ENCODE results near the gene FGA.

The FGA gene

DNA sequence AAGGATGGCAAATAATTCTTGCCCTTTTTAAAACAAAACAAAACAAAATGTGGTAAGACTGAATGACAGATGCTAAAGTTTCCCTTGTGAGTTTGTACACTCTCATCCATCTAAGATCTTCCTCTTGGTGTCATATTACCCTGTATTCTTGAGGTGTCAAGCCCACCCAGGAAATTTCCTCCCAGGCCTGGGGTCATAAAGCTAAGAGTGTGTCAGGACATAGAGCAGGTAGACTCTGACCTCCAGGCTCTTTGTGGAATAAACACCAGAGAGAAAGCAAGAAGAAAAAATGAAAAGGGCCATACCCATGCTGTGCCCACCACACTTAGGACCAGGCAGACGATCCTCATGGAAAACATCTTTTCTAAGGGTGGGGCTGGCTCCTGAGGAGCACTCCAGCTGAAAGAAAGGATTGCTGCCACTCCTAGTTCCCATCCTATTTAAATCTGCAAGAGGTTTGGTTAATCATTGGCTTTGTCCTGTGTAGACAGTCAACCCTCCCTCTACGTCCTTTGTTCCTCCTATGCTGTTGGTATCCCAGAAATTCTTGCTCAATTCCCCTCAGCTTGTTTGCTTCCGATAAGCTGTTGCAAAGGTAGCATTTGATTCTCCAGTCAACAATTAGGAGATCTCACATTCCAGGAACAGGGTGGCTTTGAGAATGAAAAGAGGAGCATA lies at the start of gene FGA:
TSS of gene FGA (minus strand) at position 414 of the 678 bp plus-strand sequence. CDS start at position 359, 55 bp downstream.
- no peak for DNase-seq (ENCODE audit: low read depth)

DNA sequence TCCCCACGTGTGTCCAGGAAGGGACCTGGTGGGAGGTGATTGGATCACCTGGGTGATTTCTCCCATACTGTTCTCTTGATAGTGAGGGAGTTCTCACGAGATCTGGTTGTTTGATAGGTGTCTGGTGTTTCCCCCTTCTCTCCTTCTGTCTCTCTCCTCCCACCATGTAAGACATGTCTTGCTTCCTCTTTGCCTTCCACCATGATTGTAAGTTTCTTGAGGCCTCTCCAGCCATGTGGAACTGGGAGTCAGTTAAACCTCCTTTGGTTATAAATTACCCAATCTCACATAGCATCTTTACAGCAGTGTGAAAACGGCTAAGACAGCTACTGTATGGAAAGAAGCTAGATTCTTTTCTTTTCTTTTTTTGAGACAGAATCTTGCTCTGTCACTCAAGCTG lies 43.5 kb upstream of the FGA start:
- DNase-seq (ENCODE audit: low read depth), result no peak

DNA sequence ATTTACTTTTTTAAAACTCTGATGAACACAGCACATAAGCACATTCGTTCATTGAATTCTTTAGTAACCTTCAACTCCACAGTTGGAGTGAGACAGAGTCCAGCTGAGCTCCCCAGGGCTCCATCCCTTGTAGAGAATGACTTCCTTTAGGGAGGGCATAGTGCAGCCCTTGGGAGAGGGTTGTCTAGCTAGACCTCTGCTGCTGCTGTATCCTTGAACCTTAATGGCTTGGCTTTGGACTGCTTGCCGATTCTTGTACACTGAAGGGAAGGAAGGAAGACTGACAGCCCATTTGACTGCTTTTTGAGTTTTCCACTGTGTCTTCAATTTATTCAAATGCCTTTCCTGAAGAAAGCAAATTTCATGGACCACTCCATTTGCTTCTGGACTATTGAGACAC lies 41.3 kb upstream of the FGA start:
- no peak for DNase-seq (ENCODE audit: low read depth)

DNA sequence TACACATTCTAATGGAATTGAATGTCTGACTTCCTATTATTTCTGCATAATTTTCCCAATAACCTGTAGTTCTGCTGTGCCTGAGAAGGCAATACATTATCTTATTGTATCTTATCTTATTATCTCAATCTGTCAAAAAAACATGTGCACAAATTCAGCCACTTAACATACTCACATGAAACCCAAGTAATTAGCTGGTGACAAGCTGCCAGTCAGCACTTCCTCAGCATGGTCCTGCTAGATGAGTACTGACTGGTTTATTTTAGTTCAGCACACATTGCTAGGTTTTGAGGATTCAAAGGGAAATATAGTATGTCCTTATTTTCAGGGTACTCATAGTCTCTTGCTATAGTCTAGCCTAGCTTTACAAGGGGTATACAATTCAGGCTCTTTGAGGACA lies 39.8 kb upstream of the FGA start:
- DNase-seq (ENCODE audit: low read depth), result no peak

DNA sequence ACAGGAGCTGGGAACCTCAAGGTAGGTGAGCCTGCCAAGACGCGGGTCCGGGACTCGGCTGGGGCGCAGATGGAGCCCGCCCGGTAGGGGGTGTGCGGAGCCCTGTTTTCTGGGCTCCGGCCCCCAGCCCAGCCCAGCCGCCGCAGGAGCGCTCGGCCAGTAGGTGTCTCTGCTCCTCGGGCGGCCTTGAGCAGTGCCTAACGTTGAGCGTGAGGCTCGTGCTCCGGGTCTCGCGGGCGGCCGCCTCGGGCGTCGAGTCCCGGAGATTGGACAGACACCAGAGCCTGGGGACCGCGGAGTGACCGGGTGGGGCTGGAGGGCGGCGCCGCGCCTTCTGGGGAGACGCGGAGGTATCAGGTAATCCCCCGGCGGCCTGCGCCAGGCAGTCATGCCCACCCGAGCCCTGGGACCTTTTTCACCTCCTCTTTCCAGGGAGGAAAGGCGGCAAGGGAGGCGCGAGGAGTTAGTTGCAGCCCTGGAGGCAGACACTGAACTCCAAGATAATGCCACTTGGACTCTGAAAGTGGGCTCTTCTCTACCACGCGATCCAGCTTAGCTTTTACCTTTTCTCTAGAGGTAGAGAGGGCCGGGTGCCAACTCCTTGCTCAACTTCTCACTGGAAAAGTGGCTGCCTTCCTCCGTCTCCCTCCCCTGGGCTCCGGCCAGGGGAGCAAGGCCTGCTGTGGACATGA lies 36.4 kb upstream of the FGA start:
- peak; percentile 15 for DNase-seq (ENCODE audit: low read depth)

DNA sequence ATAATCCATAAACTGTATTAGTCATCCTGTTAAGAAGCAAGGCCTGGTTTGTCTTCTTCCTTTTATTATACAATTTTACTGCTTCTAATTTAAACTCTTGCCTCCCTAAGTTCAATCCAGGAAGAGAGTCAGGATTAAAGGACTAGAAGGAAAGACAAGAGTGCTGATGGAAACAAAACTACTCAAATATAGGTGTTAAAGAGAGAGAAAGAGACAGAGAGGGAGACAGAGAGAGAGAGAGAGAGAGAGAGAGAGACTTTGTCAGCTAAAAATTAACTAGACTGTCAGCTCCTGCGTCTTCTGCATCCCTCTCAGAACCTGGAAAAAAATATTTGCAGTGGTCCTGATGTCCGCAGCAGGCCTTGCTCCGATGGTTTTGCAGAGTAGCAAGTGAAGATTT lies 35.4 kb upstream of the FGA start:
- DNase-seq (ENCODE audit: low read depth), result no peak

DNA sequence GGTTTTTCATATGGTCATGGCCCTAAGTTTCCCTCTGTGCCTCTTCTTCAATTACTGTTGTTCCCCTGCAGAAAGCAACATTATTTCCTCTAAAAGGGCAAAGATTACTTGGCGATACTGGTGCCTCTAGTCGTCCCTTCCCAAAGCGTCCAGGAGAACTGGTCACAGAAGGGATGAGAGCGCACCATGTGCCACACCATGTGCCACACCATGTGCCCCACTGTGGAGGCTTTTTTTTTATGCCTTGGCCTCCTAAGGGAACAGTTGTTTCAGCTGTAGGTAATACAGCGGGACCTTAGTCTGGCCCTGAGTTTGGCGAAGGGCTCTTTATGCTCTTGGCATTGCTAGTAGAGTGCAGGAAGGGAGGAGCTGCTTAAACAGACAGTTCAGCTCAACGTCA lies 33.5 kb upstream of the FGA start:
- no peak for DNase-seq (ENCODE audit: low read depth)

DNA sequence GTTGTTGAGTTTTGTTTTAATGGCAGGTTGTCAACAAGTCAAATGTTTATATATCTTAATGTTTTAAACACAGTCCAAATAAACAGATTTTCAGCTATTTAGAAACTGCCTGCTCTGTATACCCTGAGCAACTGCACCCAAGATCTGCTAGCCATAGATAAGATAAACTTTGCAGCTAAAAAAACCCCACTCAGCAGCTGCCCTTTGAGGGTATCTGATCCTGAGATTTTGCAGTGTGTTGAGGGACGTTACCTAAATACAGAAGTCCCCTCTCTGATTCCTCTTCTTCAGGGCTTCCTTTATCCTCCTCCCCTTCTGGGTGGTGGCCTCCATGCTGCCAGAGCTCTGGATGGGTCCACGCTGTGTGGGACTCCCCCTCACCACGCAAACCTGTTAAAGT lies 32.9 kb upstream of the FGA start:
- no peak for DNase-seq (ENCODE audit: low read depth)

DNA sequence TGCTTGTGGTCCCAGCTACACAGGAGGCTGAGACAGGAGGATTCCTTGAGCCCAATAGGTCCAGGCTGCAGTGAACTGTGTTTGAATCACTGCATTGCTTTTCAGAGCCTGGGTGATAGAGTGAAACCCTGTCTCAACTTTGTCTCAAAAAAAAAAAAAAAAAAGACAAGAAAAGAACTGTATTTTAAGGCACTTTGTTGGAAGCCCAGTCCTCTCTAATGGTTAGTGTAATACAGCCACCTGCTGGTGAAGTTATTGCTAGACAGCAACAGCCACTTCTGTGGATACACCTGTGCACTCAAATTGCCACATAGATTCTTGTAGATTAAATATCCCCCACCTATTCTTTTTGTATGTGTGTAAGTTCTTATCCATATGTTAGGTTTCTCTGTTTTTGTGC lies 32.1 kb upstream of the FGA start:
- no peak for DNase-seq (ENCODE audit: low read depth)

DNA sequence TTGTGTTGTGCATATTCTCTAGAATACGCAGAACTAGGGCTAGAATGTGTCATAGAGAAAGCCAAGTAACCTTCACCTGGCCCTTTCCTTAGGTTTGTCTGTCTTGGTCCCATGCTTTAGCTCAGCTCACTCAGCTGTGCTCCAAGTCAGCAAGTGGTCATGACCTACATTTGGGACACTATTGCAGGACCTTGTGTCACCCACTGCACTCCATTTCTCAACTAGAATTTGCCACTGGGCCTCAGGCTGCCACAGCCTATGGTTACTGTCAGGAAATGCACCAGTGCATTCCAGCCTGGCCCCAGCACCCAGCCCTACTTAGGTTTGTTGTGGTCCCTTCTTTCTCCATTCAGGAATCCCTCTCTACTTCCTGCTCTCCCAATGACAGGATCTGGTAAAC lies 29.6 kb upstream of the FGA start:
- no peak for DNase-seq (ENCODE audit: low read depth)

DNA sequence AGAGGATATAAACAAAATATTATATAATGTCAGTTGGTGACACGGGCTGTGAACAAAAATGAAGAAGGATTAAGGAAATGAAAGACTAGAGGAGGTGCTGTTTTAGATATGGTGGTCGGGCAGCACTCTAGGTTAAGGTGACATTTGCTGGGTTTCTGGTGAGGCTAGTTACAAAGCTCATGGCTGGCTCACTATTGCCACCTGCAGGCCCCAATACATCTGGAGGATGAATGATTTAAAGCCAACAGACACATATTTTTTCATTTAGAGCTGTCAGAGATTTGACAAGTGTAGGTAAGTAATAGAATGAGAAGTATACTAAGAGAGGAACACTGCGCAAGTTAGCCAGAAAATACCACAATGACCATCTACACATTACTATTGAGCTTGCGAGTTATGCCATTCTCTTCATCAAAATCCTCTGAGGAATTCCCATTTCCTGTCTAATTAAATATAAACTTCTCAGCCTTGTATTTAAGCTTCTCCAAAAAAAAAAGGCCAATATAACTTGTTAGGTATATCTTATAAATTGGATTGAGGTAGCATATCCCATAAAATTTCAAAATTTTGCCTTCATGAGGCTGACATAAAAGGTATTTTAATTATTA lies 28.3 kb upstream of the FGA start:
- no peak for DNase-seq (ENCODE audit: low read depth)

DNA sequence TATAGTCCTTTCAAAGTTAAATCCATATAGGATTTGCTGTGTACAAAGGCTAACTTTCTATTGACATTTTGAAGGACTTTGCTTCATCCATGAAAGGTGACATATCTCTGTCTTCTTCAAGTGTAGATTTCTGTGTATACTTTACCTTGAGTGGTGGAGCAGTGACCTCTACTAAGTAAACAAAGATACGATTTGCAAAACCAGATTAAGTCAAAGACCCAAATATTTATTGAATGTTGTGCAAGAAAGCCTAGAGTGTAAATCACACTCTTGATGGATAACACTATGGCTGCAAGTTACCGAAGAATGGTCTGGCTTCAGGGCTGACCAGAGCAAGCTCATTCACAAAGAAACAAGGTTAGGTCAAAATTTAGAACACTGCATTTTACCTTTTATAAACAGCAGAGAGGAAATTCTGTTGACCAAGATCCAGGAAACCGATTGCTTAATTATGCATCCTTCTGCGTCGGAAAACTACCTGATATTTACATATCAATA lies 27.3 kb upstream of the FGA start:
- no peak for DNase-seq (ENCODE audit: low read depth)

DNA sequence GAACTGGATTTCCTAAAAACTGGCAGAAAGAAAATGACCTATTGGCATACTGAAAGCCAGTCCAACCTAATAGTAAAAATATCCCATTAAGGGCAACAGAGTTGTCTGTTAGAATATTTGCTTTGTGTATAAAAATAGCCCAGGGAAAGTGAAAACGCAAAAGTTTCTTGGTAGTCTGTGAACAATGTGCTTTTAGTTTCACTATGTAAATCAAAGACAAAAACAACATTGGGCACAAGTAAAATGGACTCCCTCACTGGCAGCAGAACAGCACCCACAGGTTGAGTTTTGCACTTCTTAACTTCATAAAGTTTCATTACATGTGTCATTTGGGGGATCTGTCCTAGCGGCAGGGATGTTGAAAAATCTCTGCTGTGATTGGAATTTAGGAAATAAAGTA lies 26.2 kb upstream of the FGA start:
- no peak for DNase-seq (ENCODE audit: low read depth)

DNA sequence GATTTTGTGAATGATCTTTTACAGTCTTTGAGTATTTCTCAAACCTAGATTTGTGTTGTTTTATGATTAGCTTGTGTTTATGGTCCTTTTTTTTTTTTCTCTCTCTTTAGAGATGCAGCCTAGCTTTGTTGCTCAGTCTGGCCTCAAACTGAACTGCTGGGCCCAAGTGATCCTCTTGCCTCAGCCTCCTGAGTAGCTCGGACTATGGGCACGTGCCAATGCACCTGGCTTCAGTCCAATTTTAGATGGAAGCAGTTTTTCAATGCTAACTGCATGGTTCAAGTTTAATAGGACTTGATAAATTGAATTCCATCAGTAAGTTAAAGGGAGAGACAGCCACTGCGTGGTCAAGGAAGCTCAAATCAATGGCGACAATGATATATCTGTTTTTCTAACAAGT lies 25.7 kb upstream of the FGA start:
- no peak for DNase-seq (ENCODE audit: low read depth)

DNA sequence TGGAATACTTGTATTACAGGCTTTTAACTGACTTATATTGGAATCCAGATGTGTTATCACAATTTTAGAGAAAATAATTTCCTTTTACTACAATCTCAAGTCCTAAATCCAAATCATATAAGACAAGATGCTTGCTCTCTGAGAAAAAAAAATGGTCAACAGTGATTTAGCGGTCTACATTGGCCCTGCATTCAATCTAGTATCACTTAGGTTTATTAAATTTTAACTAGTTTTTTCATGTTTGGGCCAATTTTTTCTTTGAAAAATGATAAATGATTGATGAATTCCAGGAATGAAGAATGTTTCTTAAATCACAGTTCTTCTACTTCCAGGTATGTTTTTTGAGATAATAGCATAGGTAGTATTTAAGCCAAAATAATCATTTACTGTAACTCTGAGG lies 24.7 kb upstream of the FGA start:
- DNase-seq (ENCODE audit: low read depth), result no peak

DNA sequence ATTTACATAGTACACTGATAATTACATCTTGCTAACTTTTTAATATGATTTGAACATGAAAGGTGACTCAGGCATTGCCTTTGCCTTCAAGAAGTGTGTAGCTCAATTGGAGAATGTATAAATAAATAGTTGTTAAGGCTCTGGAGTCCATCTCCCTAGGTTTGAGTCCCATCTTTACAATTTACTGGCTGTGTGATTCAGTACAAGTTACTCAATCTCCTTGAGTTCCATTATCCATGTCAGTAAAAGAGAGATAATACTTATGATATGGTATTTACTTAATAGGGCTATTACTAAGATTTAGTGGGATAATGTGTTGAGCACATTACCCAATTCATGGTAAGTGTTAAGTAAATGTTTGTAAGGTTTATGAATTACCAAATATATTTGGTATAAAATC lies 23.8 kb upstream of the FGA start:
- no peak for DNase-seq (ENCODE audit: low read depth)

DNA sequence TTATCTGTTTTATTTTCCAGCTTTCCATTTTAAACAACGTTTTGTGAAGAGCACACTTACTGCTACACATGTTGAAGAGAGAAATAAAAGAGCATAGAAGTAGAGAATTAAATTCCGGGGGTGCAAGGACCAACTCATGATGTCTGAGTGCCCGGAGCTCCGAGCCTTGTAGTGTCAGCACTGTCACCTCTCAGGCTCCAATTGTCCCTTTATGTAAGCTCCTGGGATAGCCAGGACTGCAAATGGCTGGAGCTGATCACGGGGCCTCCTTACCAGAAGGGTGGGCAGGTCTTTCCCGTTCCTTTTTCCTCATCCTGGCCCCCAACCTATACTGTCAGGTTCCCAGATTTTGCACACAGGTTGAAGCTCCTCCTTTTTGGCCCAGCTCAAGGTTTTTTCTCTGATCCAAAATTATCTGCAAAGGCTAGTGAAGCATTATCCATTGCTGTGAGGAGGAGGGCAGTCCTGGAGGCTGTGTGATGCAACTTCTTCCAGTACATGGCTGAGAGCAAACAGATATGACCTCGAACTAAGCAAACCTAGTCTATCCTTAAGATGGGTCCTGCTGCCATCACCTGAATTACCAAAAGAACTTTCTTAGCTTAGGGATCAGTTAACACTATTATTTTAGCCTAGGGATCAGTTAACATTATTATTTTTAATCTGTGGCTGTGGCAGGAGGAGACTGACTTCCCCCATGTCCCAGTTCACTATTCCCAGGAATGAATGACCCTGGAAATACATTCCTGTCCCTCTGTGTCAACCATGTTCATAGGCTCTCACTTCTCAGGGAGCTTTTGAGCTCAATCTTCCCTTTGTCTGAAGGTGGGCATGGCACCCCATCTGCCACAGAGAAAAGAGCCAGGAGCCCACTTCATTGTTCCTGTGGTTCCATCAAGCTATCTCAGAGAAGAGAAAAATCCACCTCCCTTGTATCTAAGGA lies 22.2 kb upstream of the FGA start, which contains the start of gene FGG:
TSS of gene FGG (minus strand) at position 185 of the 943 bp plus-strand sequence. CDS start at position 138, 47 bp downstream.
- DNase-seq (ENCODE audit: low read depth), result no peak

DNA sequence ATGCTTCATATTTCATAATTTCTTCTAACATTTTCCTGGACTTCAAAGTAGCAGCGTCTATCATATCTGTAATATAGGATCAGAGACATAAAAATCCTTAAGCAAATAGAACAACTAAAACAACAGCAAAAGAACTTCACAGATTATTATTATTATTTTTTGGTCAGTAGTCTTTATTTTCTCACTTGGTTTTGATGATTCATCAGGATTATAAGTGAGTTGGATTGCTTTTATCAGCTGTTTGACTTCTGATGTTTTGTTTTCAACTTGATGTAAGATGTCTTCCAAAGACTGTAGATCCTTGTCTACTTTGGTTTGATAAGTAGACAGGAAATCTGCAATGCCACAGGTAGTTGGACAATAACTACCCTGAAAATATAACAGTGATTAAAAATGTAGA lies 21.3 kb upstream of the FGA start:
- DNase-seq (ENCODE audit: low read depth), result no peak

DNA sequence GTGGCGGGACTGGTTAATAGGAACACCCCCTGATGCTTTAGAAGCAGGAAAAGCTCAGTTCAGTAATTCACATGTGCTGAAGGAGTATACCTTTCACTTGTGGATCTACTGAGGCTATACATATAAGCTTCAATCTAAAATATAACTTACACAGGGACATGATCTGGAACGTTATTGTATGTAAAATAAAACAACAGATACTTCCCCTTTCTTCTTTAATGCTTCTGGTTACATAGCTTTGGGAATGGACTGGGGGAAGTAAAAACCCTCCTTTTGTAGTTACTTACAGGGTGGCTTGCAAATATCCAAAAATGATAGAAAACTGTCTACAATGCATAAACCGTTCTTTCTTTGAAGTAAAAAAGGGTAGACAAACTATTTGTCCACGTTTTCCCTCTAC lies 20.0 kb upstream of the FGA start:
- DNase-seq (ENCODE audit: low read depth), result no peak

DNA sequence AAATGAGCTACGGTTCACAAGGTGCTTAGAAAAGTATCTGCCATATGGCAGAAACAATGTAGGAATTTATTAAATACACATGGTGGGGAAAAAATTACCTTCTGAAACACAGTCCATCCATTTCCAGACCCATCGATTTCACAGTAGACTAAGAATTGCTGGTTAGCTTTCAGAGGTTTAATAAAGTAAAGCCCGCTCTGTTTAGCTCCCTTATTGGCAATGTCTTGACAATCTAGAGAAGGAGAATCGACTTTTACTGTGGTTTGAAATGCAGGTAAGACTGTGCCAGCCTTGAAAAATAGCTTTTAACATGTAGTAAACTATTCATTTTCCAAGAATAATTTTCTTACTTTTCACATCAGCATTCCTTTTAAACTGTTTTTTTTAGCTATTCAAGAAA lies 19.0 kb upstream of the FGA start:
- DNase-seq (ENCODE audit: low read depth), result no peak

DNA sequence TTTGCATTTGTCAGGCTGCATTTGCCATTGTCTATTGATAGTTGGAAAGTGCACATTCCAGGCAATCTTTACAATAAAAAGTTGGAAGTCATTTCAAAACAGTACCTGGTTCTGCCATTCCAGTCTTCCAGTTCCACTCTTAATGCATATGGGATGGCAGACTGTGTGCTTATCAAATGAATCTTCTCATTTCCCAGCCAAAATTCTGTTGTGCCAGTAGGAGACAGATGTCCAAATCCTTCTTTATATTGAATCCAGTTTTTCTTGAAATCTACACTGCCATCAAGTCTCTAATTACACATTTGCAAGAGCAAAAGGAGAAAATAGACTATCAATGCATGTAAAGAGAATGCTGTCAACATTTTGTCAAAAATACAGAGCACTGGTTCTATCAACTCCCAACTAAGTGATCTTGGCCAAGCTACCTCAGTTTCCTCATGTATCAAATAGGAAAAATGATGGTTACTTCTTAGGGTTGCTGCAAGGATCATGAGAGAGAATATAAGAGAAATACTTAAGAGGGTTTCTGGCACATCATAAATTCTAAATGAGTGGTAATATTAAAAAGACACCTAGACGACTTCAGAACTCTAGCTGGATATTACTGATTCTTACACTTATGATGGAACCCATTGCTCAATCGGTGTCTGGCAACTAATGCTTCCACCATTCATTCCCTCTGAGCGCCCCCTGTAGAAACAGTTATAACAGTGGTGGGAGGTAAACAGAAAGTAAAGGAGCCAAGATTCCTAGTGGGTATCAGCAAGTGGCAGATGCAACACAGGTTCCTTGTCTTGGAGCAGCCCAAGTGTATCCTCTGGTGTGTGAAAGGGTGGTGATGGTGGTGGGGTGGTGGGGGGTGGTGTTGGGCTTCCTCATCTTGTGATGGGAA lies 18.1 kb upstream of the FGA start:
- no peak for DNase-seq (ENCODE audit: low read depth)
